Endothelial cell of umbilical vein (primary cell): Measurements from ENCODE around the gene DNAAF5.

Experiments
- POLR2A ChIP-seq: IDR thresholded peaks from 2 replicates; pipeline ENCODE4 v1.6.1; 2012; ENCODE audit warnings: low read depth, mild to moderate bottlenecking, control low read depth, low read length
- POLR2AphosphoS5 ChIP-seq: IDR thresholded peaks from 2 replicates; pipeline ENCODE4 v1.6.1; 2012; ENCODE audit warnings: low read depth, mild to moderate bottlenecking, control low read depth, low read length, moderate library complexity; ENCODE audit not compliant: insufficient read depth

DNA sequence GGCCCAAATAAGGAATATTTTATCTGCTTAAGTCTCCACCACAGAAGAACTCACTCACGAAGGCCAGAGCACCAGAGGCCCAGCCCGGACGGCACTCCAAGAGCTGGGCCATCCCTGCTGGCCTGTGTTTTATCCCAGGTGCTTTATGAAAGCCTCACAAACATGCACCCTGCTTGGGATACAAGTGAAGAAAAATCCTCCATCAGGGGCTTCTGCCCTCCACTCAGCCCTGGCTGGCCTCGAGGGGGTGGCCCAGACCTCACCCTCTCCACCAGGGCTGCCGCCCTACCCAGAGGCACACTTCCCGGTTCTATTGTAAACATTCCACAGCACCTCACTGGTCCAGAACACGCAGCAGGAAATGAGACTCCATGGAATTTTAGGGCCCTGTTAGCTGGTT is 19.8 kb upstream of the DNAAF5 start:
- TF ChIP-seq POLR2AphosphoS5 (no peak), POLR2A (no peak)
